Nucleus accumbens (tissue), 56 donors: ENCODE measurements around the gene PI4KA.
"Not testable (repeated sequence)": the region's sequence is repeated elsewhere in the genome, so short reads cannot be mapped to it uniquely, and the experiment has no call there.

Source experiments
- DNase-seq, 56 donors: peaks; one replicate each; lab custom pipeline; 2025; lab: John Stamatoyannopoulos, UW

The PI4KA gene

GRCh38 chr22:20858615-20859416 lies at the start of gene PI4KA, which contains the start of gene SNAP29:
Gene PI4KA, minus strand, starts transcription at chr22:20858811. Its CDS starts 86 bp downstream, at chr22:20858725.
Gene SNAP29, plus strand, starts transcription at chr22:20859007. Its CDS starts 104 bp downstream, at chr22:20859111.
- DNase-seq, result peak; percentile 67 to 99 (median 95)

DNA sequence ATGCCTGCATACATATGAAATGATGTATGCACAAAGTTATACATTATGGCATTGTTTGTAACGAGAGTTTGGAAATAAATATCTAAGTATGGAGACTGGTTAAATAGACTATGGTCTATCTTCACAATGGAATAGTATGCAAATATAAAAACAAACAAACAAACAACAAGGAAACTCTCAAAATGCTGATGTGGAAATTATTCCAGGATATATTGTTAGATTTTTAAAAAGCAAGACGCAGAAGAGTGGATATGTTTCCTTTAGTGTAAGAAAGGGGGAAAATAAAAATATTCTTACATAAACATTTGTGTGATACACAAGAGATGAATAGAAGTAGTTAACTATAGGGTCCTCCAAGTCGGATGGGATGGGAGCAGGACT lies 47.8 kb upstream of the PI4KA start:
- no peak for DNase-seq

DNA sequence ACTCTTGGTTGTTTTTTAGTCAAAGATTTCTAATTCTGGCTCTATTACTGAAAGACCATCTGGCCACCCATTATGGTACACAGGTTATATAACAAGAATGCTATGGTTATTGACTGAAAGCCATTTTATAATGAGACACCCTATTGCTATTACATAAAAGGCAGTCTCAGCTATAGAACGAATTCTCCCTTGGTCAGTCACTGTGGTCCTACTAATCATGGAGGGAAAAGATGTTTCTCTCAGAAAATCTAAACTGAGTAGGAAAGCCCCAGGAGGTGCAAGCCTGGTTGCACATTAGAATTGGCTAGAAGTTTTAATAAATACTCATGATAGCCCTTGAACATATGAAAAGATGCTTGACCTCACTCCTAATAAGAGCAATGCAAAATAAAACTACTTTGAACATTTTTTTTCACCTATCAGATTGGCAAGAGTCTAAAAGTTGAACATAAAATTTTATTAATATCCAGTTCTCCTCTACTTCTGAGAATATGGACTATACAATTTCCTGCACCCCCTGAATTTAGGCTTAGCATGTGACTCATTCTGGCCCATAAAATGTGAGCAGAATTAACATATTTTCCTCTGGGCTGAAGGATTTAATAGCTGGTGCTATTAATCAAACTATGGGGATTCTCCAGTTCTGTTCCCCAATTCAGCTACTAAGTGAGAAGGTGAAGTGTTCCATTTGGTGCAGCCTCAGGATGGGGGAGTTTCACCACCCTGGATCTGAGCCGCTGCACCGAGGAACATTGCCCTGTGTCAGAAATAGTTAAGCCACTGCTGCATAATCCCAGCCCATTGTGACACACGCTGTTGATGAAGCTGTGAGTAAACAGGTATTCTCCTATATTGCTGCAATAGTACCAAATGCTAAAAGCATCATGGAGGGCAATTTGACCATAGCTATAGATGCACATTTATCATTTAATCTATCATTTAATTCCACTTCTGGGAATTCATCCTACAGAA lies 47.1 kb upstream of the PI4KA start:
- no peak for DNase-seq

GRCh38 chr22:20904980-20905355 lies 46.4 kb upstream of the PI4KA start:
- DNase-seq, result no peak

DNA sequence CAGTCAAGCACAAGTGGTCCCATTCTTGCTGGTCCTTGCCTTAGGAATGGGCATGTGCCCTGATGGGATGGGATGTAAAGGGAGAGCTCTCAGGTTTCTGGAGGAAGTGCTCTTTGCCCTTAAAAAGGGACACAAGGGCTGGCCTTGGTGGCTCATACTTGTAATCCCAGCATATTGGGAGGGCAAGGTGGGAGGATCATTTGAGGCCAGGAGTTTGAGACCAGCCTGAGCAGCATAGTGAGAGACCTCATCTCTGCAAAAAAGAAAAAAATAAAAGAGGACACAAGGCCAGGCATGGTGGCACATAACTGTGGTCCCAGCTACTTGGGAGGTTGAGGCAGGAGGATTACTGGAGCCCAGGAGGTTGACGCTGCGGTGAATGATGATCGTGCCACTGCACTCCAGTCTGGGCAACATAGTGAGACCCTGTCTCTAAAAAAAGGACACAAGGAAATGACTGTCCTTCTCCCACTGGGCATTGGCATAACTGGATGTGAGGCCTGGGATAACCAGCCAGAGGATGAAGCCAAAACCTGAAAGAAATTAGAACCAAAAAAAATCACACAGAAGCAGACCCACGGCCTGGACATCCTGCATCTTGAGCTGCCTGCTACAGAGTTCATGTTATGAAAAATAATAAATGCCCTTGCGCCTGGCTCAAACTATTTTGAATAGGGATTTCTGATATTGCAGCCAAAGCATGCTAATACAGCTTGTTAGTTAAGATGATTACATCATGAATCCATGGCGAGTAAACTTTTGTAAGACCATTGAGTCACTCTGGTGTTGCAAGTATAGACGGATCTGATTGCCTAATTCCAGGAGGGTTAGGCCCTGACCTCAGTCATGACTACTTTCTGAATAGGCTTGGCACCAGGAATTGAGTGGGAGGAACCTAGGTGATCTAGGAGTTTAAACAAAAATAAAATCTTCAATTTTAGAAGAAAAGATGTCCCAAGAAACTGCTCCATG lies 45.7 kb upstream of the PI4KA start:
- no peak for DNase-seq

DNA sequence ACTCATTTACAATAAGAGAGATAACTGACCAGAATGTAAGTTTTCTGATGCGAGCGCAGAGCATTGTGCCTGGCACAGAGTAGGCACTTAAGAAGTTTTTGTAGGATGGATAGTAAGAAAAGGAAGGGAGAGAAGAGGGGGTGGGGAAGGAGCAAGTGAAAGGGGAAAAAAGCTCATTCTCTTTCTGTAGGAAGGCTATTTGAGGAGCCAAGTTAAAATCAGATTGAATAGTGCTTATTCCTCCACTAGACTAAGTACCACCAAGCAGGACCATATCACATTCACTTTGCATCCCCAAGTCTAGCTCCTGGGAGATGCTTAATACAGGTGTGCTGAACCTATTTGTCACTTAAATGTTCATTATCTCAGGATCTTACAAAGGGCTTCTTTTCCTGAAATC lies 44.5 kb upstream of the PI4KA start:
- no peak for DNase-seq

- DNase-seq, result not testable (repeated sequence)
Measured at GRCh38 chr22:20901093-20902033, 42.8 kb upstream of the PI4KA start.

- DNase-seq, result no peak
Measured at GRCh38 chr22:20899827-20900423, 41.3 kb upstream of the PI4KA start.

DNA sequence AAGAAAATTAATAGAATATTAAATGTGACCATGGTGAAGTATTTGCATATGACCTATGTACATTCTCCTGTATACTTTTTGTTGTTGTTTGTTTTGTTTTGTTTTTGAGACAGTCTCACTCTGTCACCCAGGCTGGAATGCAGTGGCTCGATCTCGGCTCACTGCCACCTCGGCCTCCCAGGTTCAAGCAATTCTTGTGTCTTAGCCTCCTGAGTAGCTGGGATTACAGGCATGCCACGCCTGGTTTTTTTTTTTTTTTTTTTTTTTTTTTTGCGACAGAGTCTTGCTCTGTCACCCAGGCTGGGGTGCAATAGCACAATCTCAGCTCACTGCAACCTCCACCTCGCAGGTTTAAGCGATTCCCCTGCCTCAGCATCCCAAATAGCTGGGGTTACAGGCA lies 39.1 kb upstream of the PI4KA start:
- not testable (repeated sequence) for DNase-seq

DNA sequence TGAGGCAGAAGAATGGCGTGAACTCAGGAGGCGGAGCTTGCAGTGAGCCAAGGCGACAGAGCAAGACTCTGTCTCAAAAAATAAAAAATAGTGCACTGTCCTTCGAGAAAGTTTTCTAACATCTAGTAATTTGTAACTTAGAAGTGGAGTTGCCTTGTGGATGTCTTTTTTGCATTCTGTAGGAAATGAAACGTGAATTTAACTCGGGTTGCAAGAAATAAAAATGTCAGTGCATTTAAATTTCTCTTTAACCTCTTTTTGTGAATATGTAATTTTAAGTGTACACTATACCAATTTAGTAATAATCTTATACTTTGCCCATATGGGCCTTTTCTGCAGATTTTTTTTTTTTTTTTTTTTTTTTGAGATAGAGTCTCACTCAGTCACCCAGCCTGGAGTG lies 32.4 kb upstream of the PI4KA start:
- no peak for DNase-seq

GRCh38 chr22:20889904-20890540 lies 31.4 kb upstream of the PI4KA start:
- DNase-seq, result no peak

DNA sequence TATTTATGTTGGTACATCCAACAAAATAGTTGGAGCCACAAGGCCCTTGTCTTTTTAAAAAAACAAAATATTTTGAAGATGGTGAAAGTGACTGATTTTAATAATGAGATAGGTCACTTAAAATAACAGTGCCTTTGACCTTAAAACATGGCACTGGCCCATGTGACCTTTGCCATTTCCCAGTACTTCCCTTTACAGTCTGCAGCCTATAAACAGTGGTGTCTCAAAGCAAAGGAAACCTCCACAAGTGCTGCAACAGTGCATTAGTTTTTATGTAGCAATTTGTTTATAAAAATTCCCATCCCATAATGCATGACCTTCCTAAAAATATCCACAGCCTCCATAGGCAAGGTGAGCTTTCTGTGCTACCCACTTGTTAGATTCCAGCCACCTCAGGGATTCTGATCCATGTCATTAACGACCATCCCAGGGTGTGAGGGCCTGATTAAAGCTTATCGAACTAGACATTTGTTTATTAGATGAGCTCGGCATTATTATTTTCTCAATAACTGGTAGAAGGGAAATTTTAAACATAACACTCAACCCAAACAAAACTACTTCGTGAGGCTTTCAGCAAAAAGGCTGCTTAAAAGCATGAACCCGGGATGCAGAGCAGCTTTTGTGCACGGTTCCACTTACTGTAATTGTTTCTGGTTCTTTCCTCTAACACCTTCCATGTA lies 30.6 kb upstream of the PI4KA start:
- no peak for DNase-seq

DNA sequence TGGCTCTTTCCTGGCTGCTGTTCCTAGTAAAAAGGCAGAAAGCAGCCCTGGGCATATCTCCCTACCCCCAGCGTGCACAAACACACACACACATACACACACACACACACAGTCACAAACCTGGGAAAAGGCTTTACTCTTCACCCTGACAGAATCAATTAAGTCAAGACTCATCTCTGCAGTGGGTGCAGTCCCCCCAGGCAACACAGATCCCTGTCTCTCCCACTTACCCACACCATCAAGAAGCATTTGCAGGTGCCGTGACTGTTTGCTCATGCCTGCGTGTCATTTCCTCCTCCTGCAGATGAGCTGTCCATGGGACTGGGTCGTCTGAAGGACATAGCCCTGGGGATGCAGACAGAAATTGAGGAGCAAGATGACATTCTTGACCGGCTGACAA lies 28.8 kb upstream of the PI4KA start:
- DNase-seq, result no peak

DNA sequence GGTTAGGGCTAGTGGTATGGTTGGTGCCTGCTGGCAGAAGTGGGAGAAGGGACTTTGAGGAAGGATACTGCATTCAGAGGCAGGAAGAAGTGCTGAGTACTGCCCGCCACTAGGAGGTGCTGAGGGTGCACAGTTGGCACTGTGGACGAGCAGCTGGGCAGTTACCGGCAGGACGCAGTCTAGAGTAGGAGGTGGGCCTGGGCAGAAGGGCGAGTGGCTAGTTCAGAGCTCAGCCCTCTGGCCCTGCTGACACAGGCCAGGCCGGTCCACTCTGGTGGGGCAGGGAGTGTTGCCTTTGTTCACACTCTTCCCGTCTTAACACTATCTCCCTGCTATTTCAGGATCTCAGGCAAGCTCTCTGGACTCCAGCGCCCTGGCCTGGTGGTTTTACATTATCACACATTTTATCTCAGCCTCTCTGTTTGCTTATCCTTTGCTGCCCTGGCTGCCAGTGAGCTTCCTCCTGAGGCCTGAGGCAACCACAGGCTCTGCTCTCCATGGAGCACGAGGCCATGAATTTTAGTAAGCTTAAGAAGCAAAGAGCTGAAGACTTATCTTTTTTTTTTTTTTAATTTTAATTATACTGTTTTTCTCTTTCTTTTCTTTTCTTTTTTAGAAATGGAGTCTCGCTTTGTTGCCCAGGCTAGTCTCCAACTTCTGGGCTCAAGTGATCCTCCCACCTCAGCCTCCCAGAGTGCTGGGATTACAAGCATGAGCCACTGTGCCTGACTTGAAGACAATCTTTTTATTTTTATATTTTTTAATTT lies 27.1 kb upstream of the PI4KA start:
- DNase-seq, result peak in 49 of 56 donors; percentile 3 to 82 (median 46)

GRCh38 chr22:20885017-20885556 lies 26.5 kb upstream of the PI4KA start:
- peak in 1 of 56 donors; percentile 27 for DNase-seq

DNA sequence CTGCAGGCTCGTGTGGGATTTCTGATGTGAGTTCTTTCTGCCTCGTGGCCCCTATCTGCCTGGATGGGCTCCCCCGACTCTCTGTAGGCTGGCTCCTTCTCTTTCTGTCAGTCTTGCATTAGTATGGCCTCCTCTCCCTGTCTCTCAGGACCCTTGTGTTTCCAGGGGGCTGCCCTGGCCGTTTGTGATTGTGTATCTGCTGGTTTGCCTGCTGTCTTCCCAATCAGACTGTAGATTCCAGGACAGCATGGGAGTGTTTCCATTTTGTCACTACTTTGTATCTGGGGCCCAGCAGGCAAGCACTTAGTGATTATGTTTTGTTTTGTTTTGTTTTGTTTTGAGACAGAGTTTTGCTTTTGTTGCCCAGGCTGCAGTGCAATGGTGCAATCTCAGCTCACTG lies 25.8 kb upstream of the PI4KA start:
- no peak for DNase-seq
